ENCODE data around the gene TSKS.

TSKS gene

DNA sequence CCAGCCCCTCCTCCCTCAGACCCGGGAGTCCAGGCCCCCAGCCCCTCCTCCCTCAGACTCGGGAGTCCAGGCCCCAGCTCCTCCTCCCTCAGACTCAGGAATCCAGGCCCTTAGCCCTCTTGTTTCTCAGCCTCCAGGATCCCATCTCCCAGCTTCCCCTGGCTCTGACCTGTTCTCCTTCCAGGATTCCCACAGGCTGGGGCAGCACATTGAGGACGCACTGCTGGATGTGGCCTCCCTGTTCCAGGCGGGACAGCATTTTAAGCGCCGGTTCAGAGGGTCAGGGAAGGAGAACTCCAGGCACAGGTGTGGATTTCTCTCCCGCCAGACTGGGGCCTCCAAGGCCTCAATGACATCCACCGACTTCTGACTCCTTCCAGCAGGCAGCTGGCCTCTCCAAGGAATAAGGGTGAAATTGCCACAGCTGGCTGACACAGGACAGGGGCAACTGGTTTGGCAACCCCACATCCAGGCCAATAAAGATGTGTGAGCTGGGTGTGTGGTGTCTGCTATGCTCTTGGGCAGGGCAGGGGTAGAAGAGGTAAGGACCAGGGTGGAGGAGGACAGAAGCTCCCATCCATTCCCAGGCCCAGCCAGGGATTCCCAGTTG is 49.8 kb downstream of the TSKS start:
- no peak for DNase-seq

DNA sequence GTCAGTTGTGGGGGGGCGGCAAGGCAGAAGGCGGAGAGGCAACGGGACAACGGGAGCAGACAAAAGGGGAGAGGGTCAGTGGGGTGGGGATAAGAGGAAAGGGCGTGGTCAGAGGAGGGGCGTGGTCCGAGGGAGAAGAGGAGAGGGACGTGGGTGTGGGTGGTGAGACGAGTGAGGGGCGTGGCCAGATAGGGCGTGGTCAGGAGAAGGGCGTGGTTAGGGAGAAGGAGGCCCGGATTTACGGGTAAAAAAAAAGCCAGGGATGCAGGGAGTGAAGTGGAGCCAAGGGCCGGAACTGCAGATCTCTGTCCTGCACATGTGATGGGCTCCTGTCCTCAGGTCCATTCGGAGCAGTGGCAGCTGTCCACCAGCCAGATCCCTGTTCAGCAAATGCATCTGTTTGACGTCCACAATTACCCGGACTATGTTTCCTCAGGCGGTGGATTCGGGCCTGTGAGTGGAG is 50.7 kb downstream of the TSKS start:
- no peak for DNase-seq

DNA sequence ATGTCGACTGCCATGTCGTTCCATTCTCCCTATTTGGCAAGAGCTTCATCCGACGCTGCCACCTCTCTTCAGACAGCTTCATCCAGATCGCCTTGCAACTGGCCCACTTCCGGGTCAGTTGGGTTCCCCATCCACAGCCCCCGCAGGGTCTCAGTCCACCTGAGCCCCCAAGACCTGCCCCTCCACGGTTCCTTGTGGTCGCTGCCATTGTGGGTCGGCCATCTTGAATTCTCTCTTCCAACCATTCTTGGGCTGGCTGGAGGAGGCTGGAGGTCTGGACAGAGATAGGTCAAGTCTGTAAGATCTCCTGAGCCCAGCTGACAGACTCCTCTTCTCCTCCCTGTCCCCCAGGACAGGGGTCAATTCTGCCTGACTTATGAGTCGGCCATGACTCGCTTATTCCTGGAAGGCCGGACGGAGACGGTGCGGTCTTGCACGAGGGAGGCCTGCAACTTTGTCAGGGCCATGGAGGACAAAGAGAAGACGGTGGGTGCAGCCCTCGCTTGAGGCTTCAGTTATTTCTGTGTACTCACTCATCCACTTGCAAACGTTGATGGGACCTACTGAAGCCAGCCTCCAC is 52.6 kb downstream of the TSKS start:
- no peak for DNase-seq

DNA sequence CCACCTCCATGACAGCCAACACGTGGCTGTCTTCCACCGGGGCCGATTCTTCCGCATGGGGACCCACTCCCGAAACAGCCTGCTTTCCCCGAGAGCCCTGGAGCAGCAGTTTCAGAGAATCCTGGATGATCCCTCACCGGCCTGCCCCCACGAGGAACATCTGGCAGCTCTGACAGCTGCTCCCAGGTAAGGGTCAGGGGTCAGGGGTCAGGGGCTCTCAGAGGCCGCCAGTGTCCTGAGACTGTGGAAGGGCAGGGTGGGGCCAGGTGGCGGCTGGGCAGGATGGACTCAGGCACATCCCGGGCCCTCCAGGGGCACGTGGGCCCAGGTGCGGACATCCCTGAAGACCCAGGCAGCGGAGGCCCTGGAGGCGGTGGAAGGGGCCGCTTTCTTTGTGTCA is 57.2 kb downstream of the TSKS start:
- DNase-seq: no peak

DNA sequence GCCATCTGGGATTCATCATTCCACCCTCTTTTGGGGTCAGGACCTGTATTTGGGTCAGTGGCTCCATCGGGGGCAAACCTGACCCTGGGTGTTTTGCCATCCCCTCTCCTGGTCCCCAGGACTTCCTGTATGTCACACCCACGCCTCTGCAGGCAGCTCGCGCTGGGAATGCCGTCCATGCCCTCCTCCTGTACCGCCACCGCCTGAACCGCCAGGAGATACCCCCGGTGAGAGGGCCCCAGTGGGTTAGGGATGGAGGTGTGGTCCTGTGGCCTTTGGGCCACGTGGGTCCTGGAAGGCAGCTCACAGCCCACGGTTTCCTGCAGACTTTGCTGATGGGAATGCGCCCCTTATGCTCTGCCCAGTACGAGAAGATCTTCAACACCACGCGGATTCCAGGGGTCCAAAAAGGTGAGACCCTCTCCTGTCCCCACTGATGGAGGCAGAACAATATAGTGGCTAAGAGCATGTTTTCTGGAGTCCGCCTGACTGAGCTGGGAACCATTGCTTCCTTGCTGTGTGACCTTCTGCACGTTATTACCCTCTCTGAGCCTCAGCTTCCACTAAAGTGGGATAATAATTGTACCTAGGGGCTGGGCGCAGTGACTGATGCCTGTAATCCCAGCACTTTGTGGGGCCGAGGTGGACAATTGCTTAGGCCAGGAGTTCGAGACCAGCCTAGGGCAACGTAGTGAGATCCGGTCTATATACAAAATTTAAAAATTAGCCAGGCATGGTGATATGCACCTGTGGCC is 58.0 kb downstream of the TSKS start:
- no peak for DNase-seq

- DNase-seq: no peak
Observed at GRCh38 chr19:49701271-49701786, 61.8 kb downstream of the TSKS start.

DNA sequence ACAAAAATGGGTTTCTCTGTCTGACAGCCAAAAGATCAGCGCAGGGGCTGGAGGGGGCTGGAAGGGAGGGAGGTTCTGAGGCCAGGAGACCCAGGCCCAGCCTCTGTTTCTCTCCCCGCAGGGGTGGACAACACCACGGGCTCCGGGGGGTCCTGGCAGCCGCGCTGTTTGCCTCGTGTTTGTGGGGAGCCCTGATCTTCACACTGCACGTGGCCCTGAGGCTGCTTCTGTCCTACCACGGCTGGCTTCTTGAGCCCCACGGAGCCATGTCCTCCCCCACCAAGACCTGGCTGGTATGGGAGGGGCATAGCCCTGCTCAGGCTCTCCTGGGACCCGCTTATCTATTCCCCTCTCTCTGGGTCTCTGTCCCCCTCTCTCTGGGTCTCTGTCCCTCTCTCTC is 62.5 kb downstream of the TSKS start:
- no peak for DNase-seq

DNA sequence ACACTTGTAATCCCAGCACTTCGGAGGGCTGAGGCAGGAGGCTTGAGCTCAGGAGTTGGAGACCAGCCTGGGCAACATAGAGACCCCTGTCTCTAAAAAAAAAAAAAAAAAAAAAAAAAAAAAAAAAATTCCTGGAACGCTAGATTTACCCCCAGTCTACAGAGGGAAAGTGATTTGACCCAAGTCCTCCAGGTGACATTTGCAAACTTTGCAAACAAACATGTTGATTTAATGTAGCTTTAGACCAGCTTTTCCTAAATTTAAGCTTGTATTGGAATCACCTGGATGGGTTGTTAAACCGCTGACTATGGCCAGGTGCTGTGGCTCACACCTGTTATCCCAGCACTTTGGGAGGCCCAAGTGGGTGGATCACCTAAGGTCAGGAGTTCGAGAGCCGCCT is 63.7 kb downstream of the TSKS start:
- DNase-seq: no peak

GRCh38 chr19:49696865-49697264 is 66.2 kb downstream of the TSKS start:
- DNase-seq: no peak

- no peak for DNase-seq
Observed at GRCh38 chr19:49696115-49696514, 67.0 kb downstream of the TSKS start.

DNA sequence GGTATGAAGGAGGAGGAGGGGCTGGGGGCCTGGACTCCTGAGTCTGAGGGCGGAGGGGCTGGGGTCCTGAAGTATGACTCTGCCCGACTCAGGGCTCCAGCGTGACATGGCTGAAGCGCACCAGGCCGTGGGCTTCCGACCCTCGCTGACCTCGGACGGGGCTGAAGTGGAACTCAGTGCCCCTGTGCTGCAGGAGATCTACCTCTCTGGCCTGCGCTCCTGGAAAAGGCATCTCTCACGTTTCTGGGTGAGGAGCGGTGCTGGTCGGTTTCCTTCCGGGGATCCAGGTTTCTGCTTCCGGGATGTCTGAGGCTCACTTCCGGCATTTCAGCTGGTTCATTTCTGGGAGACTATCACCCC is 71.0 kb downstream of the TSKS start:
- no peak for DNase-seq

GRCh38 chr19:49691243-49692146 is 71.6 kb downstream of the TSKS start:
- DNase-seq: no peak

DNA sequence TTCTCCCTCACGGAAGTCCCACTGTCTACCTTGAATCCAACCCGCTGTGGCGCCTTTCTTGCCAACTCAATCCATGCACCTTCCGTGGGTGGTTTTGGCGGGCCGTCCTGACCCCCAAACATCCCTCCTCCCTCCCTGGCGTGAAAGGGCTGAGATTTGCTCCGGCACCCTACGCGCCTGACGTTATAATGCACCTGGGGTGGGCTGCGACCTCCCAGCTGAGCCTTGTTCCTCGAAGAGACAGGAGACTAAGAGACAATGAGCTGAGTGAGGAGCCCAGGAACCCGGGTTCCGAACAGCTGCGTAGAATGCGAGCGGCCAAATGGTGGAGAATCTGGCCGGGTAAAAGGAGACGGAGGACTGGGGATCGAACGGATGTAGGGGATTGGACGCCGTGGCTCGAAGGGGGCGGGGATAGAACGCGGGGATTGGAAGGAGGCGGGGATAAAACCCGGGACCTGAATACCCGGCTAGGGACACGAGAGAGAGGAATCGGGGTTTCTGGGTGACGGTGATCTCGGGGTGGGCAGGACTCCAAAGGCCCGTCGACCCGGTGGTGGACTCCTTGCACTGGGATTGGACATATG is 72.4 kb downstream of the TSKS start, which contains the start of gene CPT1C:
Gene CPT1C (plus strand): TSS at position 461 of the 587 bp plus-strand sequence. CDS start 1,137 bp downstream, outside the sequence.
- no peak for DNase-seq

DNA sequence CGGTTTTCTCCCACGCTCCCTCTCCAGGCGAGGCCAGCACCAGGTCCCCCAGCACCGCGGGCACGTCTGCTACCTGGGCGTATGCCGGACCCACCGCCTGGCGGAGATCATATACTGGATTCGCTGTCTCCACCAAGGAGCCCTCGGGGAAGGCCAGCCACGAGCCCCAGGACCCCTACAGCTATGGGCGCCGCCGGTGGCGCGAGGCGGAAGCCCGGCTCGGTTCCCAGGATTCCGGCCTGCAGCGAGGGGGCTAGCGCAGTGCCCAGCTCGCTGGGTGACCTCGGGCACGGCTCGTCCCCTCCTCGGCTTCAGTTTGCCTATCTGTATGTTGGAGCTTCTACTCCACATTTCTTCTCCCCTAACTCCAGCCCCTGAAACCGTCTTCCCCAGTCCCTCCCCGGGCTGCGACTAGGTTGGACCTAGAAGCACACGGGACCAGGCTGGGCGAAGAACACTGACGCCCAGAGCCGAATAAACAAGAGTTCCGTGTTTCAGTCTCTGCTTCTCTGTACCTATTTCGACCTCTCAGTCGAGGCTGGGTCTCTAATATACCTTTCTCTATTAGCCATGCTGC is 72.9 kb downstream of the TSKS start:
- no peak for DNase-seq
